ENCODE measurements around the gene KHDRBS1. TPM values are rescaled to one million over a fixed set of nuclear protein-coding genes. Genes with fewer than 3 reads are reported as not detected.

KHDRBS1 gene, protein sequence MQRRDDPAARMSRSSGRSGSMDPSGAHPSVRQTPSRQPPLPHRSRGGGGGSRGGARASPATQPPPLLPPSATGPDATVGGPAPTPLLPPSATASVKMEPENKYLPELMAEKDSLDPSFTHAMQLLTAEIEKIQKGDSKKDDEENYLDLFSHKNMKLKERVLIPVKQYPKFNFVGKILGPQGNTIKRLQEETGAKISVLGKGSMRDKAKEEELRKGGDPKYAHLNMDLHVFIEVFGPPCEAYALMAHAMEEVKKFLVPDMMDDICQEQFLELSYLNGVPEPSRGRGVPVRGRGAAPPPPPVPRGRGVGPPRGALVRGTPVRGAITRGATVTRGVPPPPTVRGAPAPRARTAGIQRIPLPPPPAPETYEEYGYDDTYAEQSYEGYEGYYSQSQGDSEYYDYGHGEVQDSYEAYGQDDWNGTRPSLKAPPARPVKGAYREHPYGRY
- total RNA-seq (2022; extraction: Qiagen RNA extraction; ENCODE audit: low read depth): 105 to 151 TPM (median 137 TPM) in 5 replicates

GRCh38 chr1:32013386-32014198 is at the start of gene KHDRBS1:
Gene KHDRBS1 (plus strand): TSS chr1:32013868. CDS start chr1:32013996, 128 bp downstream.

DNA sequence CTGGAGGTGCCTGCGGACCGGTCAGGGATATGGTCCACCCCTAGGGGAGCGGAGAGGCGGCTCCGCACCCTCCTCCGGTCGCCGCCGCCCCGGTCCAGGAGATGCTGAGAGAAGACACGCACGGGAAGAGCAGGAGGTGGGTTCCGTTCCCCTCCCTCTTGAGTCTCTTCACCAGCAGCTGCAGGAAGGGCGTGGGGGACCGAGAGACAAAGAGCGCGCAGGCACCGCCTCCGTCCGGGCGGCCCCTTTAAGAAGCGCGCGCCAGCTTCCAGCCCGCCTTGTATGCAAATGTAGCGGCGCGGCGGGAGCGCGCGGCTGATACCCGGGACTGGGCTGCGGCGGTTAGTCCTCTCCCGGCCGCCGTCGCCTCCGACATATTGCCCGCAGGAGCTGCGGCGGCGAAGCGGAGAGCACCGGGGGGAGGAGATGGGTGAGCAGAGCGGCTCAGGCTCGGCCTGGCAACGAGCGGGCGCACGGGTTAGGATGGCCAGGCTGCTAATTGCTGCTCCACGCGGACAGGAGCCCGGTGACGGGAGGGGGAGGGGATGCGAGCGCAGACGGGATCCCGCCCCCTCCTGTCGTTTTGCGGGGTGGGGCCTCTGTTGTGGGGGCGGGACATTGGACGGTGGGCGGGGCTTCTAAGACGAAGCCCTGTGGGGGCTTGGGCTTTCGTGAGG is 59.1 kb downstream of the KHDRBS1 start, which contains the start of gene TMEM39B:
Gene TMEM39B (plus strand): TSS at position 318 of the 677 bp plus-strand sequence. CDS start 109 bp downstream, at position 427.

Other genes with a start within 250 kb of the KHDRBS1 start
- gene ADGRB2, start 249.5 kb upstream of the KHDRBS1 start, total RNA-seq (2022; extraction: Qiagen RNA extraction; ENCODE audit: low read depth): 3.6 to 7.5 TPM (median 6.1 TPM) in 5 replicates
- gene SPOCD1, start 197.8 kb upstream of the KHDRBS1 start, total RNA-seq (2022; extraction: Qiagen RNA extraction; ENCODE audit: low read depth): 3.2 to 5.3 TPM (median 3.8 TPM) in 5 replicates
- gene PTP4A2, start 75.5 kb upstream of the KHDRBS1 start, total RNA-seq (2022; extraction: Qiagen RNA extraction; ENCODE audit: low read depth): 133 to 239 TPM (median 170 TPM) in 5 replicates
- gene TMEM39B, start 59.1 kb downstream of the KHDRBS1 start, total RNA-seq (2022; extraction: Qiagen RNA extraction; ENCODE audit: low read depth): 6.7 to 12.9 TPM (median 12.0 TPM) in 5 replicates
- gene KPNA6, start 94.2 kb downstream of the KHDRBS1 start, total RNA-seq (2022; extraction: Qiagen RNA extraction; ENCODE audit: low read depth): 14.1 to 16.7 TPM (median 14.9 TPM) in 5 replicates
- 26.4 to 30.0 TPM (median 29.2 TPM) in 5 replicates for gene TXLNA, start 165.8 kb downstream of the KHDRBS1 start, total RNA-seq (2022; extraction: Qiagen RNA extraction; ENCODE audit: low read depth)
- 1.1 to 2.8 TPM (median 1.8 TPM) in 5 replicates for gene CCDC28B, start 186.7 kb downstream of the KHDRBS1 start, total RNA-seq (2022; extraction: Qiagen RNA extraction; ENCODE audit: low read depth)
- gene IQCC, start 191.8 kb downstream of the KHDRBS1 start, total RNA-seq (2022; extraction: Qiagen RNA extraction; ENCODE audit: low read depth): 1.6 to 2.7 TPM (median 2.1 TPM) in 5 replicates
- gene DCDC2B, start 195.2 kb downstream of the KHDRBS1 start, total RNA-seq (2022; extraction: Qiagen RNA extraction; ENCODE audit: low read depth): not detected in 5 replicates
- 8.1 to 10.7 TPM (median 10.5 TPM) in 5 replicates for gene TMEM234, start 208.5 kb downstream of the KHDRBS1 start, total RNA-seq (2022; extraction: Qiagen RNA extraction; ENCODE audit: low read depth)
- gene EIF3I, start 208.5 kb downstream of the KHDRBS1 start, total RNA-seq (2022; extraction: Qiagen RNA extraction; ENCODE audit: low read depth): 262 to 314 TPM (median 274 TPM) in 5 replicates
- gene FAM167B, start 233.4 kb downstream of the KHDRBS1 start, total RNA-seq (2022; extraction: Qiagen RNA extraction; ENCODE audit: low read depth): 0.36 to 0.86 TPM (median 0.73 TPM) in 5 replicates
- not detected in 5 replicates for gene LCK, start 237.4 kb downstream of the KHDRBS1 start, total RNA-seq (2022; extraction: Qiagen RNA extraction; ENCODE audit: low read depth)